H1 (cell line): ENCODE measurements around the gene DMPK. TPM values are rescaled to one million over a fixed set of nuclear protein-coding genes. Genes with fewer than 3 reads are reported as not detected.

ENCODE experiments used
- CTCF ChIA-PET: fragments of 300-600 bp; sonication (Branson Sonifier 250); formaldehyde crosslinking; loops from one replicate; lab custom pipeline; 2021; ENCODE audit not compliant: partially characterized antibody; lab: Charles Lee
- POLR2A ChIA-PET: fragments of 300-600 bp; sonication (Branson Sonifier 250); formaldehyde crosslinking; loops from one replicate; lab custom pipeline; 2021; ENCODE audit warnings: inconsistent platforms; ENCODE audit not compliant: partially characterized antibody; lab: Charles Lee
- DNase-seq, 2 experiments: peaks; one replicate each; pipeline versions ENCODE4 v3.0.0 to v3.0.0-alpha.2; 2010 to 2022; ENCODE audit warnings: low spot score in 2 of 2, low read depth in 1 of 2, mixed read lengths in 1 of 2
- FAIRE-seq: peaks from 2 replicates; lab custom pipeline; 2011; peaks lifted over from hg19 to GRCh38; lab: Jason Lieb, UNC
- H2AFZ ChIP-seq: 2 replicates; pipeline ENCODE4 v1.8.1; 2012; ENCODE audit warnings: low read length, inconsistent platforms
- H2AK5ac ChIP-seq: 2 replicates; pipeline ENCODE4 v1.6.1; 2013; ENCODE audit warnings: low read depth, low read length
- H2BK120ac ChIP-seq: replicated peaks from 2 replicates; pipeline ENCODE3; 2013; ENCODE audit warnings: low read depth, low read length, inconsistent platforms
- H2BK12ac ChIP-seq: 2 replicates; pipeline ENCODE4 v1.6.1; 2013; ENCODE audit warnings: low read depth, low read length
- H2BK15ac ChIP-seq: 2 replicates; pipeline ENCODE4 v1.6.1; 2013; ENCODE audit warnings: low read length
- H2BK20ac ChIP-seq: 2 replicates; pipeline ENCODE4 v1.6.1; 2013; ENCODE audit warnings: low read length
- H2BK5ac ChIP-seq: 2 replicates; pipeline ENCODE4 v1.6.1; 2013; ENCODE audit warnings: low read depth, low read length
- H3K14ac ChIP-seq: 2 replicates; pipeline ENCODE4 v1.6.1; 2013; ENCODE audit warnings: inconsistent platforms; ENCODE audit not compliant: insufficient read length
- H3K18ac ChIP-seq: 2 replicates; pipeline ENCODE4 v1.6.1; 2013; ENCODE audit warnings: low read length; ENCODE audit errors: extremely low read depth
- H3K23ac ChIP-seq: 2 replicates; pipeline ENCODE4 v1.6.1; 2013; ENCODE audit warnings: inconsistent platforms; ENCODE audit not compliant: insufficient read length
- H3K23me2 ChIP-seq: 2 replicates; pipeline ENCODE4 v1.6.1; 2013; ENCODE audit warnings: low read depth, low read length
- H3K27ac ChIP-seq: 2 replicates; pipeline ENCODE4 v1.6.1; 2011; ENCODE audit warnings: low read depth, low read length, inconsistent platforms
- H3K27me3 ChIP-seq, 4 experiments: replicated peaks in 1 of 4; 1 replicate in 1 of 4; 2 replicates in 3 of 4; pipeline versions ENCODE4 v1.6.1 to v1.8.1; 2011 to 2013; ENCODE audit warnings: low read length in 3 of 4, mild to moderate bottlenecking in 3 of 4, inconsistent platforms in 2 of 4, mixed read lengths in 2 of 4, moderate library complexity in 1 of 4; ENCODE audit not compliant: control insufficient read depth in 3 of 4, insufficient read depth in 3 of 4; ENCODE audit errors: extremely low read depth in 1 of 4
- H3K36me3 ChIP-seq, 4 experiments: 2 replicates each; pipeline versions ENCODE4 v1.6.1 to v1.8.1; 2011 to 2013; ENCODE audit warnings: mild to moderate bottlenecking in 4 of 4, low read length in 3 of 4, moderate library complexity in 2 of 4, control low read depth in 1 of 4, inconsistent platforms in 1 of 4; ENCODE audit not compliant: insufficient read depth in 4 of 4, control insufficient read depth in 2 of 4
- H3K4ac ChIP-seq: replicated peaks from 2 replicates; pipeline ENCODE3; 2013; ENCODE audit warnings: low read length, low read depth, mixed read lengths, inconsistent platforms; ENCODE audit not compliant: insufficient read length
- H3K4me1 ChIP-seq, 4 experiments: replicated peaks in 1 of 4; 1 replicate in 1 of 4; 2 replicates in 3 of 4; pipeline versions ENCODE4 v1.6.1 to v1.8.1; 2011 to 2013; ENCODE audit warnings: low read length in 3 of 4, inconsistent platforms in 2 of 4, mixed read lengths in 1 of 4; ENCODE audit not compliant: insufficient read depth in 4 of 4, control insufficient read depth in 3 of 4
- H3K4me2 ChIP-seq, 2 experiments: 2 replicates each; pipeline versions ENCODE4 v1.6.1 to v1.8.1; 2011 to 2013; ENCODE audit warnings: low read depth in 2 of 2, low read length in 2 of 2, control low read depth in 1 of 2, inconsistent platforms in 1 of 2, mild to moderate bottlenecking in 1 of 2; ENCODE audit not compliant: insufficient read depth in 1 of 2
- H3K4me3 ChIP-seq, 4 experiments: fragments of 200-600, 300-600 bp in 1 of 4; sonication (generic), shearing (Covaris generic), sonication (Bioruptor Twin) in 1 of 4; 2 replicates each; pipeline versions ENCODE4 v1.5.1 to v1.8.1; 2011 to 2016; ENCODE audit warnings: low read length in 4 of 4, low read depth in 3 of 4, control low read depth in 2 of 4, inconsistent platforms in 2 of 4, mild to moderate bottlenecking in 2 of 4, mixed read lengths in 1 of 4, moderate library complexity in 1 of 4; ENCODE audit not compliant: insufficient read depth in 2 of 4; ENCODE audit errors: extremely low read depth in 1 of 4
- H3K56ac ChIP-seq: replicated peaks from 2 replicates; pipeline ENCODE3; 2013; ENCODE audit warnings: low read depth, mild to moderate bottlenecking, mixed read lengths, low read length, inconsistent platforms; ENCODE audit not compliant: insufficient read length
- H3K79me1 ChIP-seq: 2 replicates; pipeline ENCODE4 v1.6.1; 2013; ENCODE audit warnings: low read depth, low read length, control low read depth
- H3K79me2 ChIP-seq, 2 experiments: 2 replicates each; pipeline versions ENCODE4 v1.6.1 to v1.8.1; 2012 to 2013; ENCODE audit warnings: low read length in 2 of 2, mild to moderate bottlenecking in 2 of 2, inconsistent platforms in 1 of 2; ENCODE audit not compliant: insufficient read depth in 2 of 2, control insufficient read depth in 1 of 2
- H3K9ac ChIP-seq, 4 experiments: replicated peaks in 1 of 4; 1 replicate in 1 of 4; 2 replicates in 3 of 4; pipeline versions ENCODE4 v1.6.1 to v1.8.1; 2011 to 2013; ENCODE audit warnings: low read depth in 3 of 4, low read length in 3 of 4, control low read depth in 2 of 4, mild to moderate bottlenecking in 2 of 4, moderate library complexity in 2 of 4, inconsistent platforms in 1 of 4; ENCODE audit errors: extremely low read depth in 1 of 4
- H3K9me3 ChIP-seq, 2 experiments: 2 replicates each; pipeline versions ENCODE4 v1.6.1 to v1.8.1; 2012 to 2013; ENCODE audit warnings: mild to moderate bottlenecking in 2 of 2, moderate library complexity in 2 of 2, control low read depth in 1 of 2, inconsistent platforms in 1 of 2, low read depth in 1 of 2, low read length in 1 of 2, mixed read lengths in 1 of 2; ENCODE audit not compliant: insufficient read depth in 2 of 2
- H4K20me1 ChIP-seq, 2 experiments: replicated peaks in 1 of 2; 2 replicates each; pipeline versions ENCODE3 to v1.8.1; 2011 to 2013; ENCODE audit warnings: inconsistent platforms in 2 of 2, low read length in 2 of 2, mild to moderate bottlenecking in 1 of 2; ENCODE audit not compliant: insufficient read depth in 2 of 2, control insufficient read depth in 1 of 2
- H4K5ac ChIP-seq: 2 replicates; pipeline ENCODE4 v1.6.1; 2013; ENCODE audit warnings: low read length, low read depth, mixed read lengths, inconsistent platforms; ENCODE audit not compliant: insufficient read length
- H4K8ac ChIP-seq: 2 replicates; pipeline ENCODE4 v1.8.0; 2013; ENCODE audit warnings: mild to moderate bottlenecking, moderate library complexity, low read length, inconsistent platforms; ENCODE audit not compliant: insufficient read depth; ENCODE audit errors: extremely low read depth
- H4K91ac ChIP-seq: replicated peaks from 2 replicates; pipeline ENCODE3; 2013; ENCODE audit warnings: low read length, mixed read lengths, inconsistent platforms; ENCODE audit not compliant: insufficient read length
- CBX5 ChIP-seq: fragments of 300-800, 300-1000 bp; sonication (generic); IDR thresholded peaks from 2 replicates; pipeline ENCODE4 v1.7.1; 2016; ENCODE audit warnings: antibody characterized with exemption, low read length, low read depth
- CREB1 ChIP-seq: IDR thresholded peaks from 2 replicates; pipeline ENCODE4 v1.6.1; 2012; ENCODE audit warnings: inconsistent platforms
- EZH2 ChIP-seq: fragments of 200-600 bp; sonication (generic); IDR thresholded peaks from 2 replicates; pipeline ENCODE4 v1.7.1; 2012; ENCODE audit warnings: low read depth, mild to moderate bottlenecking, moderate library complexity, low read length, inconsistent platforms; ENCODE audit not compliant: severe bottlenecking
- GABPA ChIP-seq: IDR thresholded peaks from 2 replicates; pipeline ENCODE4 v1.6.1; 2011; ENCODE audit warnings: mild to moderate bottlenecking, low read length, moderate library complexity, borderline replicate concordance; ENCODE audit not compliant: insufficient read depth
- HDAC2 ChIP-seq, 2 experiments: fragments of 300-600 bp in 1 of 2; sonication (generic) in 1 of 2; IDR thresholded peaks; 2 replicates each; pipeline ENCODE4 v1.6.1; 2011 to 2012; ENCODE audit warnings: low read depth in 2 of 2, low read length in 2 of 2, mild to moderate bottlenecking in 2 of 2, moderate library complexity in 2 of 2, borderline replicate concordance in 1 of 2, inconsistent platforms in 1 of 2
- KDM1A ChIP-seq: fragments of 200-600, 300-600 bp; sonication (generic); IDR thresholded peaks from 2 replicates; pipeline ENCODE4 v1.7.1; 2016; ENCODE audit warnings: mild to moderate bottlenecking, low read length, borderline replicate concordance
- POU5F1 ChIP-seq: IDR thresholded peaks from 2 replicates; pipeline ENCODE4 v1.6.1; 2011; ENCODE audit warnings: low read depth, mild to moderate bottlenecking, low read length, moderate library complexity
- RBBP5 ChIP-seq: IDR thresholded peaks from 2 replicates; pipeline ENCODE4 v1.7.1; 2012; ENCODE audit warnings: low read depth, mild to moderate bottlenecking, inconsistent platforms, low read length, moderate library complexity, borderline replicate concordance
- RNF2 ChIP-seq: fragments of 200-900, 300-1000 bp; sonication (generic); IDR thresholded peaks from 2 replicates; pipeline ENCODE4 v1.7.1; 2016; ENCODE audit warnings: borderline replicate concordance, low read depth, mild to moderate bottlenecking, antibody characterized with exemption, low read length; ENCODE audit not compliant: poor library complexity, severe bottlenecking; ENCODE audit errors: missing control alignments
- SIN3A ChIP-seq, 2 experiments: IDR thresholded peaks in 1 of 2; conservative IDR thresholded peaks in 1 of 2; 2 replicates each; pipeline ENCODE4 v1.6.1; 2011 to 2012; ENCODE audit warnings: low read length in 2 of 2, improper control_type of control experiment in 1 of 2, low read depth in 1 of 2, mild to moderate bottlenecking in 1 of 2
- TBP ChIP-seq: IDR thresholded peaks from 2 replicates; pipeline ENCODE4 v1.6.1; 2011; ENCODE audit warnings: low read depth, low read length, improper control_type of control experiment
- TCF12 ChIP-seq: IDR thresholded peaks from 2 replicates; pipeline ENCODE4 v1.6.1; 2011; ENCODE audit warnings: low read depth, mild to moderate bottlenecking, low read length
- YY1 ChIP-seq: IDR thresholded peaks from 2 replicates; pipeline ENCODE4 v1.6.1; 2011; ENCODE audit warnings: low read depth, mild to moderate bottlenecking, low read length
- whole genome bisulfite sequencing, 2 experiments: shearing (Covaris generic) in 1 of 2; methylation state at CpG; one replicate each; pipeline versions ENCODE4 v1.1.6 to v1.1.7; 2013 to 2015; ENCODE audit warnings: low lambda C conversion rate in 2 of 2, mixed read lengths in 2 of 2, inconsistent platforms in 1 of 2, low coverage in 1 of 2, missing lambda C conversion rate in 1 of 2; ENCODE audit not compliant: insufficient replicate concordance in 2 of 2, insufficient coverage in 1 of 2, insufficient read length in 1 of 2; ENCODE audit errors: extremely low coverage in 1 of 2, missing lambda C conversion rate in 1 of 2; 5-methylcytosine and 5-hydroxymethylcytosine counted together
- polyA plus RNA-seq, 7 experiments: library from polyadenylated mRNA; depleted of rRNA in 3 of 7; stranded (reverse) in 5 of 7; unstranded in 2 of 7; fragments of >200 nt in 5 of 7; fragments of 200-250 nt in 2 of 7; gene quantifications; 1 replicate in 5 of 7; 2 replicates in 1 of 7; 4 replicates in 1 of 7; pipeline versions ENCODE4 v1.2.1 to v1.2.3, GENCODE V29; 2011 to 2013; ENCODE audit warnings: missing spikeins in 2 of 7, mixed read lengths in 2 of 7
- total RNA-seq: library from RNA; stranded (reverse); fragmentation: NEBNext Ultra II Directional; extraction: Animal tissue kit (Norgen Biotek cat#: 25700); gene quantifications from 2 replicates; pipeline ENCODE4 v1.2.1, GENCODE V29; 2021

DMPK gene
- total and polyA plus RNA-seq, 2 of the 8 experiments (the other 6 are each of a cell fraction or from before 2014, with no cell fraction given): 13.7 to 27.4 TPM

DNA sequence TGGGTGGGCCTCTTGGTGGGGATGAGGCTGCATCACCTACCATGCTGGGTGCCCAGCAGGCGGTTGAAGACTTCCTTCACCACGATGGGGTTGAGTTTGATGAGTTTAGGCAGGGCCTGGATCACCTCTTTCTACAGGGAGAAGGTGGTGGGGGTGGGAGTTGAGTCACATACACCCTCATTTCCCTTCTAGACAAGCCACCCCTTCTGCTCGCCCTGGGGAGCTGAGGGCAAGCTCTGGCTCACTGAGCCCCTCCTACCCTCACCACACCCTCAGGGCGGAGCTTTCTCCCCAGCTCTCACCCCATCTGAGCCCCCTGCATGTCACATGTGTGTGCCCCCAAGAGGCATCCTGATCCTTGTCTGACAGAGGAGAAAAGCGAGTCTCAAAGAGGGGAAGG is 40.4 kb upstream of the DMPK start:
- H2BK120ac ChIP-seq: no peak overlapping the region
- no peak for TF ChIP-seq YY1
- TF ChIP-seq CREB1: no peak
- no peak for TF ChIP-seq KDM1A
- TF ChIP-seq TBP: no peak
- no peak for TF ChIP-seq SIN3A (conservative IDR thresholded peaks at IDR 0.05 in 1 of 2, IDR thresholded peaks at IDR 0.05 in 1 of 2; ENCODE audit: low read depth in 1 of 2, low read length in 2 of 2)
- TF ChIP-seq TCF12: no peak
- TF ChIP-seq RBBP5: no peak
- no peak for TF ChIP-seq POU5F1
- no peak for TF ChIP-seq HDAC2 (IDR thresholded peaks at IDR 0.05; ENCODE audit: borderline replicate concordance in 1 of 2, low read depth in 2 of 2, low read length in 2 of 2)
- no peak for TF ChIP-seq RNF2
- TF ChIP-seq GABPA: no peak
- no peak for TF ChIP-seq EZH2
- no peak for TF ChIP-seq CBX5

More for the DNA sequence above, 40.4 kb upstream of the DMPK start:
- Histone ChIP-seq H3K9ac (no peak overlapping the region), H2AFZ (no peak overlapping the region), H2BK15ac (no peak overlapping the region), H3K56ac (no peak overlapping the region), H3K4me2 (no peak overlapping the region), H3K27me3 (no peaks in the 10 kb centered on the region), H3K27ac (no peak overlapping the region), H2BK12ac (no peak overlapping the region), H2AK5ac (no peak overlapping the region), H4K91ac (no peak overlapping the region), H4K8ac (no peak overlapping the region; the same call in 1 of the 2 replicates), H3K79me2 (no peaks in the 10 kb centered on the region), H3K4me3 (no peak overlapping the region), H3K79me1 (no peaks in the 10 kb centered on the region; the same call in 1 of the 2 replicates), H3K9me3 (no peaks in the 10 kb centered on the region), H3K4ac (no peak overlapping the region), H4K20me1 (peaks cover 5 to 12% of the 10 kb centered on the region in 2 experiments), H2BK20ac (no peak overlapping the region), H3K14ac (no peak overlapping the region), H4K5ac (no peak overlapping the region), H2BK5ac (no peak overlapping the region), H3K23me2 (no peaks in the 10 kb centered on the region), H3K36me3 (peaks cover 29 to 53% (median 49%) of the 10 kb centered on the region in 4 experiments), H3K4me1 (peaks cover 0 to 9% (median 7%) of the 10 kb centered on the region in 4 experiments; a peak in 5 of 7 replicates), H3K23ac (no peak overlapping the region), H3K18ac (no peak overlapping the region)
- no peak for DNase-seq
- FAIRE-seq: no peak
- POLR2A ChIA-PET: interaction anchor here (0.7 to 3.0 kb wide), 4 partner anchors 21 to 64 kb away, joined by 3 to 10 read pairs (median 4); partner anchors contain the start of gene SYMPK
- CTCF ChIA-PET: interaction anchor here (0.7 to 2.3 kb wide), 7 partner anchors 8 to 60 kb away, joined by 3 to 9 read pairs (median 5); partner anchors contain the start of gene RSPH6A
- 89% methylated on average over 5 of the region's 5 CpGs; no CpG with 5 or more reads in 1 of the 2 experiments for WGBS, 2 experiments
